ENCODE measurements around the gene STEAP3. TPM values are rescaled to one million over a fixed set of nuclear protein-coding genes. Genes with fewer than 3 reads are reported as not detected.

STEAP3 gene
- total and polyA plus RNA-seq, 2 donors (not counting 3 experiments of a cell fraction or from before 2014, with no cell fraction given), result 8.6 to 17.4 TPM

GRCh38 chr2:119175517-119175916, 48.1 kb upstream of the STEAP3 start:
- intact Hi-C loops (cut with micrococcal nuclease), result no loop called here
- H2AFZ ChIP-seq (ENCODE audit: low read depth, low read length), result no peak overlapping the region
- H3K9ac ChIP-seq (replicated peaks; ENCODE audit: extremely low read depth, insufficient read depth, low read length), result no peak overlapping the region
- H3K9me1 ChIP-seq (replicated peaks; ENCODE audit: control insufficient read depth, extremely low read depth, insufficient read depth, low read length), result no peaks in the 10 kb centered on the region
- H4K20me1 ChIP-seq (replicated peaks; ENCODE audit: control insufficient read depth, extremely low read depth, insufficient read depth, low read length), result no peaks in the 10 kb centered on the region
- no peaks in the 10 kb centered on the region for H3K79me2 ChIP-seq (ENCODE audit: control insufficient read depth, insufficient read depth, low read length)
- dilution Hi-C loops (cut with MboI; ENCODE audit: extremely low pct_ligation_motif_present, low sequenced_read_pairs), result no loop called here
- no peak for FAIRE-seq
- no peak overlapping the region for H3K4me2 ChIP-seq (ENCODE audit: insufficient read depth, low read length)
- no peaks in the 10 kb centered on the region for H3K4me1 ChIP-seq (ENCODE audit: control insufficient read depth, extremely low read depth, insufficient read depth, low read length)
- no peak for DNase-seq (ENCODE audit: low read depth, low spot score)
- TF ChIP-seq, protein P1, sequence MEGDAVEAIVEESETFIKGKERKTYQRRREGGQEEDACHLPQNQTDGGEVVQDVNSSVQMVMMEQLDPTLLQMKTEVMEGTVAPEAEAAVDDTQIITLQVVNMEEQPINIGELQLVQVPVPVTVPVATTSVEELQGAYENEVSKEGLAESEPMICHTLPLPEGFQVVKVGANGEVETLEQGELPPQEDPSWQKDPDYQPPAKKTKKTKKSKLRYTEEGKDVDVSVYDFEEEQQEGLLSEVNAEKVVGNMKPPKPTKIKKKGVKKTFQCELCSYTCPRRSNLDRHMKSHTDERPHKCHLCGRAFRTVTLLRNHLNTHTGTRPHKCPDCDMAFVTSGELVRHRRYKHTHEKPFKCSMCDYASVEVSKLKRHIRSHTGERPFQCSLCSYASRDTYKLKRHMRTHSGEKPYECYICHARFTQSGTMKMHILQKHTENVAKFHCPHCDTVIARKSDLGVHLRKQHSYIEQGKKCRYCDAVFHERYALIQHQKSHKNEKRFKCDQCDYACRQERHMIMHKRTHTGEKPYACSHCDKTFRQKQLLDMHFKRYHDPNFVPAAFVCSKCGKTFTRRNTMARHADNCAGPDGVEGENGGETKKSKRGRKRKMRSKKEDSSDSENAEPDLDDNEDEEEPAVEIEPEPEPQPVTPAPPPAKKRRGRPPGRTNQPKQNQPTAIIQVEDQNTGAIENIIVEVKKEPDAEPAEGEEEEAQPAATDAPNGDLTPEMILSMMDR (IDR thresholded peaks at IDR 0.05; ENCODE audit: extremely low read depth in 1 of 2, insufficient read depth in 1 of 2, low read depth in 1 of 2, low read length in 2 of 2), result no peak
- no peak overlapping the region for H3K27ac ChIP-seq (ENCODE audit: insufficient read depth, low read depth, low read length)
- no peak overlapping the region for H3K4me3 ChIP-seq (replicated peaks in 1 of 3; ENCODE audit: insufficient read depth in 1 of 3, low read depth in 1 of 3, low read length in 3 of 3)
- H3K36me3 ChIP-seq (ENCODE audit: control insufficient read depth in 2 of 2, extremely low read depth in 1 of 2, insufficient read depth in 2 of 2, low read length in 2 of 2), result no peaks in the 10 kb centered on the region
- BruUV-seq (replicated peaks), result no TSS peak
- no peaks in the 10 kb centered on the region for H3K9me3 ChIP-seq (replicated peaks; ENCODE audit: control insufficient read depth, insufficient read depth, low read length)
- H3K27me3 ChIP-seq (ENCODE audit: control insufficient read depth in 2 of 2, insufficient read depth in 2 of 2, low read length in 2 of 2), result no peaks in the 10 kb centered on the region
- ChIA-PET CTCF (interaction anchor here (1.0 to 1.8 kb wide), 5 partner anchors 9 to 294 kb away, joined by 3 to 10 read pairs (median 7); no protein-coding TSS in a partner anchor), POLR2A (no interaction called here)

- dilution Hi-C loops (cut with MboI; ENCODE audit: extremely low pct_ligation_motif_present, low sequenced_read_pairs), result no loop called here
- Histone ChIP-seq H3K4me2 (ENCODE audit: insufficient read depth, low read length) (no peak overlapping the region), H3K4me3 (replicated peaks in 1 of 3; ENCODE audit: insufficient read depth in 1 of 3, low read depth in 1 of 3, low read length in 3 of 3) (no peak overlapping the region), H3K9me1 (replicated peaks; ENCODE audit: control insufficient read depth, extremely low read depth, insufficient read depth, low read length) (no peaks in the 10 kb centered on the region), H3K9ac (replicated peaks; ENCODE audit: extremely low read depth, insufficient read depth, low read length) (no peak overlapping the region), H3K36me3 (ENCODE audit: control insufficient read depth in 2 of 2, extremely low read depth in 1 of 2, insufficient read depth in 2 of 2, low read length in 2 of 2) (no peaks in the 10 kb centered on the region), H3K27me3 (ENCODE audit: control insufficient read depth in 2 of 2, insufficient read depth in 2 of 2, low read length in 2 of 2) (no peaks in the 10 kb centered on the region), H3K27ac (ENCODE audit: insufficient read depth, low read depth, low read length) (no peak overlapping the region), H3K79me2 (ENCODE audit: control insufficient read depth, insufficient read depth, low read length) (no peaks in the 10 kb centered on the region), H3K9me3 (replicated peaks; ENCODE audit: control insufficient read depth, insufficient read depth, low read length) (no peaks in the 10 kb centered on the region), H4K20me1 (replicated peaks; ENCODE audit: control insufficient read depth, extremely low read depth, insufficient read depth, low read length) (no peaks in the 10 kb centered on the region), H2AFZ (ENCODE audit: low read depth, low read length) (no peak overlapping the region), H3K4me1 (ENCODE audit: control insufficient read depth, extremely low read depth, insufficient read depth, low read length) (no peaks in the 10 kb centered on the region)
- intact Hi-C loops (cut with micrococcal nuclease), result no loop called here
- DNase-seq (ENCODE audit: low read depth, low spot score) (no peak), FAIRE-seq (no peak)
- CTCF ChIA-PET, result no interaction called here
- no TSS peak for BruUV-seq (replicated peaks)
- POLR2A ChIA-PET, result no interaction called here
- TF ChIP-seq MAX (IDR thresholded peaks at IDR 0.05; ENCODE audit: insufficient read depth, insufficient read length), result no peak
- TF ChIP-seq FOS (IDR thresholded peaks at IDR 0.05; ENCODE audit: borderline replicate concordance, insufficient read depth, low read length), result no peak
- no peak for TF ChIP-seq EZH2 (IDR thresholded peaks at IDR 0.05; ENCODE audit: borderline replicate concordance, low read depth, low read length, severe bottlenecking)
- TF ChIP-seq POLR2AphosphoS5 (IDR thresholded peaks at IDR 0.05; ENCODE audit: insufficient read depth, low read depth, low read length), result no peak
- no peak for TF ChIP-seq JUN (IDR thresholded peaks at IDR 0.05; ENCODE audit: borderline replicate concordance, insufficient read depth, insufficient read length, low read depth)
- no peak for TF ChIP-seq POLR2A (IDR thresholded peaks at IDR 0.05; ENCODE audit: low read depth, low read length)
- TF ChIP-seq, protein P1 (IDR thresholded peaks at IDR 0.05; ENCODE audit: extremely low read depth in 1 of 2, insufficient read depth in 1 of 2, low read depth in 1 of 2, low read length in 2 of 2), result no peak
- no peak for TF ChIP-seq MYC (IDR thresholded peaks at IDR 0.05; ENCODE audit: low read depth, low read length)
- no peak for TF ChIP-seq GATA2 (IDR thresholded peaks at IDR 0.05; ENCODE audit: insufficient read depth, insufficient read length, low read depth, low read length)
These were observed 46.3 kb upstream of the STEAP3 start for GRCh38 chr2:119177171-119177837.
